GM21786 (cell line): ENCODE data around the gene CXCL13.
A peak's percentile ranks its signal among the peaks of the same experiment; 100 is the strongest.
"Not testable (repeated sequence)": the region's sequence is repeated elsewhere in the genome, so short reads cannot be mapped to it uniquely, and the experiment has no call there.

Experiments used
- ATAC-seq: cut with Tn5 transposase; IDR thresholded peaks from one replicate; pipeline ENCODE4 v1.9.1; 2021; ENCODE audit not compliant: unreplicated experiment

Gene CXCL13

DNA sequence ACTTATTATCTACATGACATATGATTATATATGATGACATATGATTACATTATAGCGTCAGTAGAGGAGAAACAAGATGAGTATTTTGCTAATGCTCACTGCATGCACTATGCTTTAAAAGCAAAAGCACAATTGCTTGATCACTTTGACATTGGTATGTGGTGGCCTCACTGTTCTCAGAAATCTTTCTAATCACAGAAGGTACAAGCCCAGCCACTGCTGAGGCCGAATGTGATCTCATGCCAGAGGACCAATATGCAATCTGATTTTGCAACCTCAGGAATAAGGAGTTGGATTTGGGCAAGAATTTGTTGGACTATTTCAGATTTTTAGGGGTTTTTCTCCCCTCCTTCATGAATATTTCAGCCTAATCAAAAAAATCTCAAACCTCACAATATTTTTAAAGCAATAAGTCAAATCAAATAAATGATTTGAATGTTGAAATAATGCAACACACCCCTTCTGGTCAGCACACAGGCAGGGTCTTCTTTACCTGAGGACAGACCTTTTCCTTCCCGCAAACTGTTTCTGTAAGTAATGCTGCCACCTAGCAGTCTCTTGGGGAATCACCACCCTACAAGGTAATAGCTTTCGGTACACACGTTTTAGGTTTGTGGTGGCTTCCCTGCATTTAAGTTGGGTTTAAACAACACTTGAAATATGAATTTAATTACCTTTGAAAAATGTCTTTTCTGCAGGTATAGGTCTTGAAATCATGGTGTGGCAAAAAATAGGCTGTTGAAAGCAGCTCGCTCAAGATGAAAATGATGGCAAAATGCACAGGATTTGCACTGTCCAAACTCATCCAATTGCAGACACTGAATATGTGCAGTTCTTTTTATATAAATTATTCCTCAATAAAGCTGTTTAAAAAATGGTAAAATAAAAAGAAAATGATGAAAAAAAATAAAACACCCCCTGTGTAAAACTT is 4.8 kb upstream of the CXCL13 start:
- peak; percentile 68 for ATAC-seq

DNA sequence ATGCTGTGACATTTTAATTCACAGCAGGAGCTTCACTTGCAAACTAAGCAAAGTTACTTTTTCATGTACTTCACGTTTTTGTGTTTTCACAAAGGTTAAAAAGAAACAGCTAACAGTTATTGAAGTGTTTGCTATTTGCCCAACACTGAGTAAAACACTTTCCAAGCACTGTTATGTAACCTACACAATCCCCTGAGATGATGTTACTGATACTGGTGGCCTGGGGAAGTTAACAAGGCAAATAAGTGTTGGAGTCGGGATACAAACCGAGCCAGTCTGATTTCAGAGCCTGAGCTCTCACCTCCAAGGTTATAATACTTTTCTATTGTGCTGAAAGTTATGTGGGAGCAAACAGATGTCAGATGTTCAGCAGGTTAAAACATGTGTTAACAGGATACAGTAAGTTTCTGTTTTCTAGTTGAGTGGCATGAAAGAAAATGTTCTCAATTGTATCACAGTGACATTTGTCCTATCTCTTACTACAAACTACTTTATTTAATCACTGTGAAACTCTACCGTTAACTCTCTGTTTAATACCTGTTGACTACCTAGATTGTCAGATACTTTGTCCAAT is 3.9 kb upstream of the CXCL13 start:
- ATAC-seq: no peak

DNA sequence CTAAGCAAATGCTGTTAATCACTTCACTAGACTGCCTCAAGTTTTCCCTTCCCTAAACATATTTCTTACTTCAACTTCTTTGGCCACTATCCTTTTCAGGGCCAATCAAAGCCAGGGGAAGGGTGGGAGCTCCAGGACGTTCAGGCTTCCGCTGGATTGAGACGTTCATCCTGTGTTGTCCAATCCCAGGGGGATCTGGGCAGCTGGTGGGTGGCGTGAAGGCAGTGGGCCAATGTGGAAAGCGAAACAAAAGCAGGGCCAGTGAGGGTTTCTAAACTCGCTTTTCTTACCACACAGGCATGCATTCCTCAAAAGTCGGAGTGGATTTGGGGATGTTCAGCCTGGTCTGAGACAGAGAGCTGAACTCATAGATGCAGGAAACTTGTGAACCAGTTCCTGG is 7.6 kb downstream of the CXCL13 start:
- no peak for ATAC-seq

DNA sequence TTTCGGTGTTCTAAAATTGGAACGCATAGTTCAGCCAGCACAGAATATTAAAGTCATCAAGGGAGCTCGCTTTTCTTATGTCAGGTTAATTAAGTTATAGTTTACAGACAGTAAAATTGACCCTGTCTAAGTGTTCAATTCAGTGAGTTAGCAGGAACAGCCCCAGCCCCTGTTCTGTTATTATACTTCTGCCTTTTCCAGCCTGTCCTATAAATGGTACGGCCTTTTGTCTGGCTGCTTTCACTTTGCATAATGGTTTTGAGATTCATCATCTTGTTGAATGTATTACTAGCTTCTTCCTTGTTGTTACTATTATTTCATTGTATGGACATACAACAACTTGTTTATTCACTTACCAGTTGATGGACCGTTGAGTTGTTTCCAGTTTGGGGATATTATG is 9.5 kb downstream of the CXCL13 start:
- ATAC-seq: no peak

DNA sequence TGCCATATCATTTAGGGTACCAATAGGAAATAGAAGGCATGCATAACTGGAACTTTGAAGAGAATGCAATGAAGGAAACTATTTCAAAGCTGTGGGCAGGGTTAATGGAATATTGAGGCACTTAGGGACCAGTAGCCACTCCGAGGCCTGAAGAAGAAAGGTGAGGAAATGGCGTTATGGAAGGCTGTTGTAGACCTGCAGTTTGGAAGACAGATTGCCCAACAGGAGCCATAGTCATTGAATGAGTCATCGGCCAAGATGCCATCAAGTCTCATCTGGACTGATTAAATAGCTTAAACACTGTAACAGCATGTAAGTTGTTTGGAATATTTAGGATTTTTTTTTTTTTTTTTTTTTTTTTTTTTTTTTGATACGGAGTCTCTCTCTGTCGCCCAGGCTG is 11.6 kb downstream of the CXCL13 start:
- no peak for ATAC-seq

DNA sequence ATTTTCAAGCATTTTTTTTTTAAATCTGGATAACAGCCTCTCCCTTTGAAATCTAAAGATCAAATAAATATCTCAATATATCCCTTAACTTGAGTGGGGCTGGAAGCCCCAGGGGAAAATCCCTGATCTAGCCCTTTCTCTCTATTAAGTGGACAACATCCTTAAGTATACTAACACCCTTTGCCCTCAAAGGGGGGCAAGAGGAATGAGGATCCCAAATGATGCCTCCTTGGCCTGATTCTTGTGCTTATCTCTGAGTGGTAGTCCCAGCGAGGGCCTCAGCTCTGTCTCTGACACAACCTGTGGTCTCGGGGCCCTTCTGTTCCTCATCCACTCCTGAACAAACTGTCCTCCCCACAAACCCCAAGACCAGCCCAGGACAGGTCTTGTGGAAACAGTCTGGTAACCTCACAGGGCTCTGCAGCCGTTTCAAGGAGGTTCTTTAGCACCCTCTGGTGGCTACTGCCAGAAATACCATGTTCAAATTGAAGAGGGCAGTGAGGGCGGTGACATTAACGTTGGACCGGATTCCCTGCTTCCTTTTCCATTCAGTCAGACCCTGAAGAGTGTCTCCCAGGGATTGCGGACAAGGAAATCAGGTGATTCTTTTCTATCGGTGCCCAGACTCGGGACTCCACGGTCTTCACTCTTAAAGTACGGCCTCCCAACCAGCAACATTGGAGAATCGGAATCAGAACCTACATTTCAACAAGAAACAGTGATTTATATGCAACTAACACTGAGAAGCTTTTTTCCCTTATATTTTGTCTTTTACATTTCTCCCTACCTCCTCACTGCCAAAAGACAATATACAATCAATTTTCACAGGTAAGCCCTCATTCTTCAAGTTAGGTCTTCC is 13.0 kb downstream of the CXCL13 start:
- ATAC-seq: peak; percentile 89

DNA sequence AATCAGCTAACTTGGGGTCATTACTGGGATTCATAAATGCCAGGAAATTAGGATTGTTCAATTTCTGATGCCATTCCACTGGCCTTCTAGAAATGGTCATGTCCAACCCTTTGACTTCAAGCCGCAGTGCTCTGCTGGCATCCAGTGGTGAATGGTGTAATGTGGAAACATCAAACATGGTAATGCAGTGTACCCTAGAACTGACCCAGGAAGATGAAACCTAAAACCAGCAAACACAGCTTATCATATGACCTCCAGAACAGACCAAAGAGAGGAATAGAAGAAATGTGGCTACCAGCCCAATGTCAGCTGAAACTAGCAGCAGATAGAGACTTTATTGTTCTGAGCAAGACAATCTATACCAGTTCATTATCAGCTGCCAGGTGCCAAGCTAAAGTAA is 13.8 kb downstream of the CXCL13 start:
- no peak for ATAC-seq

DNA sequence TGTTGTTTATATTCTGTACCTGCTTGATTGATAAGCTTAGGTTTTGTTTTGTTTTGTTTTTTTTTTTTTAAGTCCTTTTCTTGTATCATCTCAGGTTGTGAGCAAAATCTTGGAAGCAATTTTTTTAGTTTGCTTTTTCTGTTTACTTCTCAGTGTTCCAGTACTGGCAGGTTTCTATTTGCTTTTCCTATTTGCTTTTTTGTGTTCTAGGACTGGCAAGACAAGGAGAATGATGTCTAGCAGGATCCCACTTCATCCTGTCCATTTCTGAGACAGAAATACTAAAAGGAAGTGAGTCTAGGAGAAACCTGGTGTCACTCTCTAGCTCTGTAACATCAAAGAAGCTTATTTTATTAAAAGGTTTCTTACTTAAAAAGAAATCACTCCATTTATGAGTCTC is 15.6 kb downstream of the CXCL13 start:
- ATAC-seq: no peak

DNA sequence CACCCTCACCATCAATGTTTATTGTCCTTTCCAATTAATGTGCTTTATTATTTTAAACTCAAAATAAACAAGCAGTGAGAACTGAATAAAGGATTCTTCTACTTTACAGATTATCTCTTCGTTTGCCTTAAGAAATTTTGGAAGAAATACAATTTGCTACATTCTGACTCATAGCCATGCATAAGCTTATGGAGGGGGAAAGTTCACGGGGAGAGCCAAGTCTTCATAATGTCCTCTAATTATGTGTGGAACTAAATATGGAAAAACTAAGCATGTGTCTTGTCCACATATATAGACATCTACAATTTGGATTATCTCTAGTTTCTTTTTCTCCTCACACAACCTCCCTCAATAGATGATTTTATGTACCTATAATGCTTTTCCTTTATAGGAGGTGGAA is 17.5 kb downstream of the CXCL13 start:
- no peak for ATAC-seq

DNA sequence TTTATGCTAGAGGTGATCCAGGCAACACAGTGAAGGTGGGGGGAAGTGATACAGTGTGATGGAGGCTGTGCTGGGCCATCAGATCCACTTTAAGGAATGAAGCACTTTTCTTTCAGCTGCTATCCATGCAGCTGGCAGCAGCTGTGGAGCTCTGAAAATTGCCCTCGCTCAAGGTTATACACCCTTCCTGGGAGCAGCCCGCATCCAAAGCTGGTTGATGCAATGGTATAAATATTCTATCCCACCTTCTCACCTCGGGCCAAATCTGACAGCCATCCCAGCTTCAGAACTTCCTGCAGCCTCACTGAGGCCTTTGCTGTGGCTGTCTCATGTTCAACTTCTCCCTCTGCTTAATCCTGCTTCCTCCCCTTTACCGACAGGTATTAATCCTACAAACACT is 18.6 kb downstream of the CXCL13 start:
- no peak for ATAC-seq

DNA sequence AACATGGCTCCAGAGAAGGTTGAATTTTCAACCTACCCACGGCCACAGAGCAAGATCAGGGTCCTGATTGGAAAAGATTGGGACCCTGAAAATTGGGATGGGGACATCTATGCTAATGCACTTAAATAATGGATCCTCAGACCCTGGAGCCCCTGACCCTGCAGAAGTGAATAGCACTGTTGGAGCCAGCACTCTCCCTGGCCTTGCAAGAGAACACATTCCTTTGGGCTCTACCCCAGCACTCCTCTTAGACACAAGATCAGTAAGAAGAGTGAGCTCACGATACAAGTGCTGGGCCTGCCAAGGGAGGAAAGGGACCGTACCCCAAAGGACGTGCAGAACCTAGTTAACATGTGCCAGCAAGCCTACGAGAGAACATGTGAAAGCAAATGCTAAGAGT is 19.9 kb downstream of the CXCL13 start:
- no peak for ATAC-seq

DNA sequence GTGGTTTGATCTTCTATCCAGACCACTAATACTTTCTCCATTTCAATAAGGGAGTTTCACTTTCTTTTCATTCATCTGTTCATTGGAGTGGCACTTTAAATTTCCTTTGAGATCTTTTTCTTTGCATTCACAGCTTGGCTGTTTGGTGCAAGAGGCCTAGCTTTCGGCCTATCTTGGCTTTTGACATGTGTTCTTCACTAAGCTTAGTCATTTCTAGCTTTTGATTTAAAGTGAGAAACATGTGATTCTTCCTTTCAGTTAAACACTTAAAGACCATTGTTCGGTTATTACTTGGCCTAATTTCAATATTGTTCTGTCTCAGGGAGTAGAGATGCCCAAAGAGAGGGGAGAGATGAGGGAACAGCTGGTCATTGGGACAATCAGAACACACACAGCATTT is 24.3 kb downstream of the CXCL13 start:
- peak; percentile 86 for ATAC-seq

DNA sequence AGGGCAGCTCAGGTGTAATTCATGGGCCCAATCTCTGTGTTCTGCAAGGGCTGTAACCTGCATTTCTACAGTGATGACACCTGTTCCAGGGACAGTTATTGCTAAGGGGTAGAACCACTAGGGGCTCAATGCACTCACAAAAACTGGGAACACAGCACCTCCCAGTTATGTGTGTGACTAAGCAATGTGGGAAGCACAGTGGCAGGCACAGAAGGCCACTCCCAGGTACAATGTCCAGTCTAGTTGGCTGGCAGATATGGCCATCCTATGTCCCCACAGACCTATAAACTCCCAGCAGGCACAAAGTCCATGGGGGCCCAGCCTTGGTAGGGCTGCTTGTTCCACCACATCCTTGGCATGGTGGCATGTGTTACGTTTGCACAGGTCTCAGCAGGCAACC is 25.7 kb downstream of the CXCL13 start:
- no peak for ATAC-seq

DNA sequence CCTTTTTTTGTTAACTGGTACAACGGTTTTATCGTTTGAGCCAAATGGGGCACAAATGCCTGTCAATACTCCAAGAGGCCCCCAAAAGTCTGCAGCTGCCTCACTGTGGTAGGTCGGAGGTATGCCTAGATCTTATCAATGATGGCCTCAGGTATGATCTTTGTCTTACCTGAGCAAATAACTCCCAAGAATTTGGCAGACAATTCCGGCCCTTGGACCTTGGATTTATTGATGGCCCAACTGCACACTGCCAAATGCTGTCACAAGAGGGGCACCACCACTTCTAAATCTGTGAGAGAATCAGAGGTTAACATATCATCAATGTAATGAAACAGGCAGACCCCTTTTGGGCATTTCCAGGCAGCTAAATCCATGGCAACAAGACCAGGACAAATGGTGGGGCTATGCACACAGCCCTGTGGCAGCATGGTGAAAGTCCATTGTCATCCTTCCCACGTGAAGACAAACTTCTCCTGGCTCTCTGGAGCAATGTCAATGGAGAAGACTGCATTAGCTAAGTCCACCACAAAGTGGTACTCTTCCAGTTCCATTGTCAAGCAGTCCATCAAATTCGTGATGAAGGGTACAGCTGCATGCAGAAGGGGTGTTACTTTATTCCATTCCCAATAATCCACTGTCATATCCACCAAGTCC is 28.6 kb downstream of the CXCL13 start:
- ATAC-seq: no peak

DNA sequence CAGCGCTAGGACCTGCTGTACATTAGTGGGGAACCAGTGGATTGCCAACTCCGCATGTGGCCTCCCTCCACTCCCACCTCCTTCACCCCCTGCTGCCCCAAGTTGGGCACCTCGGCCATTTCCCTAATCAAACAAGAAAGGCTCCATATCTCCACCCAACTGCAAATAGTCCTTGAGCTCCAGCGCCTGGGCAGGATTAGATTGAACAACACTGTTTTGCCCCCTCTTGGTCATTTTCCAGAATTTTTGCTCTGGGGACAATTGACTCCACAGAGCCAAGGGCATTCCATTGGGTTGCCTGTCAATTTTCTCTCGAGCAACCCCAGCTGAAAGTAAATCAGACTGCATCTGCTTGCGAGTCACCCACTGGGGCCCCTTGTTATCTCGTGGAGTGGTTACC is 29.6 kb downstream of the CXCL13 start:
- ATAC-seq: no peak

DNA sequence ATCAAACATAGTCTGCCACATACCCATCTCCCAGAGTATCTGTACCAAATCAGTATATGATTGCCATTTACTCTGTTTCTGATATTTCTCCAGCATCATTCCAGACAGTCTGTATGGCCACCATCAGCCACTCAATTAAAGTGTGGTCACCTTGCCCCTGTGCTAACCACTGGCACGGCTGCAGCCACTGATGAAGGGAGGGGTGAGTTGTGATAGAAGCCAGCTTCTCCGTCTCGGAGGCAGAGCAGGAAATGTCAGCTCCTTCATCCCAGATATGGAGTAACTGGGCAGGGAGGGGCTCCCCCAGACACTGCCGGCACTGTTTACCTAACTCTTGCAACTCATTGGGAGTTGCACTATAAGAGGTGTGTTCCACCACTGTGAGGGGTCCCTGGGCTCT is 30.3 kb downstream of the CXCL13 start:
- no peak for ATAC-seq

DNA sequence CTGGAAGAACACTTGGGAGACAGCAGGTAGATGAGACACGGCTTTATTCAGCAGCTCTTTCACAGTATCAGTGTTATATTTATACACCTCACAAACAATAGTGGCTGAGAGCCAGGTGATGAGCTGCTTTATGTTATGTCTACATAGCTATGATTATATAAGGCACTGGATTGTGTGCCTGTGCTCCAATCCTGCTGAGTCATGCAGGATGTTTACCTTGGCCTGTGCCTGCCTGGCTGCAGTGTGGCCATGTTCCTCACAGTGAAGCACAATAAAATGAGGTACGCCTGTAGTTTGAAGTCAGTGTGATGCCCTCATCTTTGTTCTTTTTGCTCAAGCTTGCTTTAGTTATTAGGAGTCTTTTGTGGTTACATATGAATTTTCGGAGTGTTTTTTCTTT is 31.3 kb downstream of the CXCL13 start:
- no peak for ATAC-seq

DNA sequence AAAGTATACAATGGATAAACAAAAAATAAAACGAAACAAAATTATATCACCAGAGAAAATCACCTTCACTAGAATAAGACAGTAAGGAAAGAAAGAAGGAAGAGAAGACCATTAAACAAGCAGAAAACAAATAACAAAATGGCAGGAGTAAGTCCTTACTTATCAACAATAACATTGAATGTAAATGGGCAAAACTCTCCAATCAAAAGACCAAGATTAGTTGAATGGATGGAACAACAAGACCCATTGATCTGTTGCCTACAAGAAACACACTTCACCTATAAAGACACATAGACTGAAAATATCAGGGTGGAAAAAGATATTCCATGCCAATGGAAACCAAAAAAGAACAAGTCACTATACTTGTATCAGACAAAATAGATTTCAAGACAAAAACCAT is 38.4 kb downstream of the CXCL13 start:
- ATAC-seq: not testable (repeated sequence)

DNA sequence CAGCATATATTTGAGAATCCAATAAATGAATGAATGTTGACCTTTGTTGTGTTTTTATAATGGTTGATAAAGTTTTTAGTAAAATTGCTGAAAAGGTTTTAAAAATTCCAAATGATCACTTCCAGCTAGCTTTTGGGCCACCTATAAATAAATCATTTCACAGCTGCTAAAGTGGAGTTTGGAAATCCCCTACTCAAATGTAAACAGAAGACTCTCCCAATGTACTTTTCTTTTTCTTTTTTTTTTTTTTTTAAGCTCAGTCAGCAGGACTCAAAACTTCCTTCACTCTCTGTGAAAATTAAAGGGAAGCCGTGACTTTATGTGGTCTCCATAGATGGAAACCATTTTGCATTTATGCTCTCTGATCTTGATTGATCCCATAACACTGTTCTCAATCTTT is 45.2 kb downstream of the CXCL13 start:
- no peak for ATAC-seq

DNA sequence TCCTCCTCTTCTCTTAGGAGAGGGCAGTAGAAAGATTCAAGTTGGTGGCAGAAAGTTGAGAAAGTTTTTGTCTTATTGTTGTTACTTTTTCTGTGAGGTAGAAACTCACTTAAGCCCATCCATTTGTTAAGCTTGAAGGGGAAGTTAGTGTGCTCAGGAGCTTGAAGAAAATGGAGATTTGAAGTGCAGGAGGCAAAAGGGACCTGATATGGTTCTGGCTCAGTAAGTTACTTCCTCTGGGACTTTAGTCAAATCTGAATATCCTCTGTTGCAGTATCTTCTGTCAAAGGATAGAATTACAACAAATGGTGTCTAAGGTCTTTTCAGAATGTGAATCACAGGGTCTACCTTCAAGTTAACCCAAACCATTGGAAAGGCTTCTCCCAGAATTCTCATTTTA is 46.2 kb downstream of the CXCL13 start:
- ATAC-seq: no peak

DNA sequence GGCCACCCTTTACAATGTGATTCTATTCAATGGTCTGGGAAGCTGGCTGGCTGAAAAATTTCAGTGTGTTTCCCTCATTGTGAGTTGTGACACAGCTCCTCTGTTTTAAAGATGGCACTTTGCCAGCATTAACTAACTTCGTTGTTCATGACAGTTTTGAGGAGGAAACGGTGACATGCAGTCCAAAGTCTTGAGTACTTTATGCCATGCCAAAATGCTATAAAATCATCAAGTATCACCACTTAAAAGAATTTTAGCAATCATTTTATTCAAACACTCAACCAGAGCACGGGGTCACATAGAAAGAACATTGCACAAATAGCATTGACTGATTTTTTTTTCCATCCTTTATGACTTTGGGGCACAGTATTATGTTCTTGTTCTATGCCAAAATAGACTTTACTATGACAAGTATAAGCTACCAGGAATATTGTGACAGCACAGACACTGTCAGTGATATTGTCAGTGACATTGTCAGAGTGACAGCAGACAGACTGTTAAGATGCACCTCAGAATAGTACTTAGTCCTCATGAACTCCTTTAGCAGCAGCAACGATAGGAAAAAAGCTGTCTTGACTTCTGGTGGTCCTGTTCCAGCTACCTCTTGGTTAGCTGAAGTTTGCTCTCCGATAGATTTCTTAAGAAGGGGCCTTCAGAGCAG is 46.7 kb downstream of the CXCL13 start:
- ATAC-seq: no peak
